BJ (cell line): ENCODE measurements around the gene SYTL5. TPM values are rescaled to one million over a fixed set of nuclear protein-coding genes. Genes with fewer than 3 reads are reported as not detected.

Source experiments
- CTCF ChIA-PET: fragments of 350-600 bp; formaldehyde crosslinking; extraction: SDS; loops from one replicate; lab custom pipeline; 2021; ENCODE audit warnings: antibody characterized with exemption, inconsistent platforms; lab: Yijun Ruan, JAX
- POLR2A ChIA-PET: fragments of 300-600 bp; sonication (Branson Sonifier 250); formaldehyde crosslinking; extraction: SDS; loops from one replicate; lab custom pipeline; 2021; ENCODE audit warnings: antibody characterized with exemption; lab: Charles Lee
- DNase-seq: peaks from one replicate; pipeline ENCODE4 v3.0.0-alpha.2; 2011; ENCODE audit warnings: low read depth
- H3K27me3 ChIP-seq: 2 replicates; pipeline ENCODE4 v1.6.0; 2011; ENCODE audit warnings: low read length; ENCODE audit not compliant: control insufficient read depth, insufficient read depth
- H3K36me3 ChIP-seq: 2 replicates; pipeline ENCODE4 v1.5.1; 2011; ENCODE audit warnings: low read length; ENCODE audit not compliant: control insufficient read depth, insufficient read depth
- H3K4me3 ChIP-seq: 2 replicates; pipeline ENCODE4 v1.5.1; 2011; ENCODE audit warnings: low read depth, mild to moderate bottlenecking, control low read depth, low read length
- polyA plus RNA-seq: library from polyadenylated mRNA; depleted of rRNA; stranded (reverse); fragments of >200 nt; gene quantifications from 2 replicates; pipeline ENCODE4 v1.2.3, GENCODE V29; 2011
- TF ChIP-seq, protein P1 (sequence below): IDR thresholded peaks from 2 replicates; pipeline ENCODE4 v1.5.1; 2011; ENCODE audit warnings: low read depth, mild to moderate bottlenecking, control low read depth, inconsistent platforms, low read length, moderate library complexity; ENCODE audit not compliant: insufficient read depth

SYTL5 gene
- polyA plus RNA-seq, 1 experiment, result 0.48 TPM

DNA sequence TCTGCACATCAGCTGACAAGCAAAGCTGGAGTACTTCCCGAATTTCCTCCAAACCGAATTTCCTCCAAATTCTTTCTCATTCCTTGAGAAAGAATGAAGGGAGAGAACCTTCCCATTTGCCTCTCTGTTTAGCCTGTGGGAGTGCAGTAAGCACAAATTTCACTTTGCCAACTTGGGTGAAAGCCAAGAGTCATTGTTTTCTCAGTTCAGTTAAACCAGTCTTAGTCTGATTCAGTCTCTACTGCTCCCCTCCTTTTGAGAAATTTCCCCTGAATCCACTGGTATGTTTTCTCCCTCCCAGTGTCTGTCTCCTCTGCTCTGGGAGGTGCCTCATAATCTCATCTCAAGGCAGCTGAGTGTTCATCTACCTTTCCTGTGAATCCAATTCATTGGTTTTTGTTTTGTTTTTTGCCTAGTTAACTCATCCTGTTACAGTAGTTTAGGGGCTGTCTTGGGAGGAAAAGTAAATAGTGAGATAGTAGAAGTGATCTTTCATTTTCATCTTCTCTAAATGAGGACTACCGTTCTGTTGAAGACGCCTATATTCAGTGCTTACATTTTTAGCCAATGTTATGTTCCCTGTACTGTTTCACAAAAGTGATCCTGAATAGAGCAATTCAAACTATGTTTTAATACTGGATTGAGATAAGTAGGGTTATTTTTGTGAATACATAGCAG is 49.0 kb downstream of the SYTL5 start:
- ChIA-PET CTCF (no interaction called here), POLR2A (no interaction called here)
- Histone ChIP-seq H3K4me3 (no peak overlapping the region), H3K36me3 (no peaks in the 10 kb centered on the region), H3K27me3 (no peaks in the 10 kb centered on the region)
- TF ChIP-seq, protein P1, sequence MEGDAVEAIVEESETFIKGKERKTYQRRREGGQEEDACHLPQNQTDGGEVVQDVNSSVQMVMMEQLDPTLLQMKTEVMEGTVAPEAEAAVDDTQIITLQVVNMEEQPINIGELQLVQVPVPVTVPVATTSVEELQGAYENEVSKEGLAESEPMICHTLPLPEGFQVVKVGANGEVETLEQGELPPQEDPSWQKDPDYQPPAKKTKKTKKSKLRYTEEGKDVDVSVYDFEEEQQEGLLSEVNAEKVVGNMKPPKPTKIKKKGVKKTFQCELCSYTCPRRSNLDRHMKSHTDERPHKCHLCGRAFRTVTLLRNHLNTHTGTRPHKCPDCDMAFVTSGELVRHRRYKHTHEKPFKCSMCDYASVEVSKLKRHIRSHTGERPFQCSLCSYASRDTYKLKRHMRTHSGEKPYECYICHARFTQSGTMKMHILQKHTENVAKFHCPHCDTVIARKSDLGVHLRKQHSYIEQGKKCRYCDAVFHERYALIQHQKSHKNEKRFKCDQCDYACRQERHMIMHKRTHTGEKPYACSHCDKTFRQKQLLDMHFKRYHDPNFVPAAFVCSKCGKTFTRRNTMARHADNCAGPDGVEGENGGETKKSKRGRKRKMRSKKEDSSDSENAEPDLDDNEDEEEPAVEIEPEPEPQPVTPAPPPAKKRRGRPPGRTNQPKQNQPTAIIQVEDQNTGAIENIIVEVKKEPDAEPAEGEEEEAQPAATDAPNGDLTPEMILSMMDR, result no peak
- DNase-seq, result no peak

DNA sequence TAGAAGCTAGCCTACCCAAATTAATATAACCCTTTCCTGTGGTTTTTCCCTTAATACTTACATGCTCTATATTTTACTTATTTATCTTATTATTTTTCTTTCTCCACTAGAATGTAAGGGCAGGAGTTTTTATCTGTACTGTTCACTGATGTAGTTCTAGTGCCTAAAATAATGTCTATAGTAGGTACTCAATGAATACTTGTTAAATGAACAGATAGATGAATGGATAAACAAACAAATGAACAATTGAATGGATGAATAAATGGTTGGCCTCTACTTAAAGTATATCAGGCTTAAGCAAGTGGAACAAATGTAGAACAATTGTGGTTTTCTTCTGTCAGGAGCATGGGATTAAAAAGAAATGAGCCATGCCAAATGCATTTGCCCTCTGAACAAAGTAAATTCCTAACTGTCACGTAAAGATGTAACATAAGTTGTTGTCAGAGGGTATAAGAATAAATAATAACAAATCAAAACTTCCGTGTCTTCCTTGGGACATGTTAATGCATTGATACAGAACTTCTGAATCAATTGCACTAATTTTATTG is 54.1 kb downstream of the SYTL5 start:
- Histone ChIP-seq H3K36me3 (no peaks in the 10 kb centered on the region), H3K4me3 (no peak overlapping the region), H3K27me3 (no peaks in the 10 kb centered on the region)
- CTCF ChIA-PET, result no interaction called here
- TF ChIP-seq, protein P1, result no peak
- POLR2A ChIA-PET, result no interaction called here
- no peak for DNase-seq

DNA sequence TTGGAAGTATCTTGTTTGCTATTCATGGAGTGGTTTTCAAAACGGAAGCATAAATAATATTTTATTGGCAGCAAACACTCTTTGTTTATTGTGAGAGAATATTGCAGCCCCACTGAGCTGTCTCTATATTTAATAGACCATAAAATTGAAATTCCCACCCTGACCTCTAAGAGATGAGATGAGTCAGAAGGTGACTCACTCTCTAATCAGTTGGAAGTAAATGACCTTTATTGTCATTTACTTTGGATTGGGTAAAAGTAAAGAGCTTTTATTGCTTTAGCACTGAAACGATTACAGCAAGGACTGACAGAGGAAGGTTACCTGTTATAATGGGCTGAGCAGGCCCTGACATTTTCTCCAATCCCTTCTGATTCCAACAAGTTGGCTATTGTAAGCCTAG is 55.0 kb downstream of the SYTL5 start:
- no peak overlapping the region for H3K4me3 ChIP-seq
- no peaks in the 10 kb centered on the region for H3K36me3 ChIP-seq

DNA sequence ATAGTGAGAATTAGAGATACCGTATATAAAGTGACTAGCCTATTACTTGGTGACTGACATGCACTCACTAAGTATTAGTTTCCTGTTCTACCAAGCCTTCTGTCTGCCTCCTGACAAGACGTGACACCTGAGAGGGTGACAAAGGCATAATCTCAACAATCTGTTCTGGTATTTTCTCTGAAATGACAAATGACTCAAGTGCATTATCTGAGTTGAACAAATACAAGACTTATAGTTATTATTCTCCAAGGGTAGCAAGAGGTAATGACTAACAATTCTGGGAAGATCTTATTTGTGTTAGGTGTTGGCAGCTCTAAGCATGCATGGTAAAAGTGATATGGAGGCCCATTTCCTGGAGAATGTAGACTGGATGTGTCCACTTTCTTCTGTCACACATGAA is 60.6 kb downstream of the SYTL5 start:
- POLR2A ChIA-PET, result no interaction called here
- Histone ChIP-seq H3K27me3 (no peaks in the 10 kb centered on the region), H3K36me3 (no peaks in the 10 kb centered on the region), H3K4me3 (no peak overlapping the region)
- DNase-seq, result no peak
- TF ChIP-seq, protein P1, result no peak
- CTCF ChIA-PET, result no interaction called here

More for the DNA sequence above, 55.0 kb downstream of the SYTL5 start:
- no peak for DNase-seq
- ChIA-PET CTCF (no interaction called here), POLR2A (interaction anchor here (0.6 kb wide), 1 partner anchor 116 kb away, joined by 13 read pairs; no protein-coding TSS in a partner anchor)
- H3K27me3 ChIP-seq, result no peaks in the 10 kb centered on the region
- TF ChIP-seq, protein P1, result no peak

DNA sequence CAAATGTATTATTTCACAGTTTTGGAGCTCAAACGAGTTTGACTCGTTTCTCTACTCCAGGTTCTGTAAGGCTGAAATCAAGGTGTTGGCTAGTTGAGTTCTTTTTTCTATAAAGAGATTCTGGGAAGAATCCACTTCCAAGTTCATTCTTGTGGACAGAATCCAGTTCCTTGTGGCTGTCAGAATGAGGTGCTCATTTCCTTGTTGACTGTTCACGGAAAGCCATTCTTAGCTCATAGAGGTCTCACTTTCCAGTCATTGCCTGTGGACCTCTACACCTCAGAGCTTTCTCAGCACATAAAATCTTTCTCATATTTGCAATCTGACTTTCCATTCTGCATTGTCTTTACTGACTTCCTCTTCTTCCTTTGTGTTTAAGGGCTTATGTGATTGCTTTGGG is 62.9 kb downstream of the SYTL5 start:
- DNase-seq, result no peak
- TF ChIP-seq, protein P1, result no peak
- ChIA-PET POLR2A (no interaction called here), CTCF (interaction anchor here (1.1 kb wide), 1 partner anchor 98 kb away, joined by 4 read pairs; no protein-coding TSS in a partner anchor)
- Histone ChIP-seq H3K27me3 (no peaks in the 10 kb centered on the region), H3K4me3 (no peak overlapping the region), H3K36me3 (no peaks in the 10 kb centered on the region)
